ENCODE measurements around the gene TMEM11.

The TMEM11 gene

GRCh38 chr17:21152731-21153130, 61.2 kb downstream of the TMEM11 start:
- no peak for DNase-seq

GRCh38 chr17:21149621-21150020, 64.3 kb downstream of the TMEM11 start:
- DNase-seq = no peak

Data from SIG-M5 (cell line).